Lung microvascular endothelial cell (primary cell): ENCODE results near the gene LYPD3. TPM values are rescaled to one million over a fixed set of nuclear protein-coding genes. Genes with fewer than 3 reads are reported as not detected.
"Not testable (repeated sequence)": the region's sequence is repeated elsewhere in the genome, so short reads cannot be mapped to it uniquely, and the experiment has no call there.

Source experiments
- DNase-seq, 2 donors: peaks; one replicate each; pipeline versions ENCODE4 v3.0.0 to v3.0.0-alpha.2; 2010; ENCODE audit warnings: low read depth in 2 of 2
- total RNA-seq: library from RNA; depleted of rRNA; stranded (reverse); fragments of >200 nt; gene quantifications from 2 replicates; pipeline ENCODE4 v1.2.1, GENCODE V29; 2014

The LYPD3 gene
- total RNA-seq, 1 donor from 2014 or later: 0.79 TPM

DNA sequence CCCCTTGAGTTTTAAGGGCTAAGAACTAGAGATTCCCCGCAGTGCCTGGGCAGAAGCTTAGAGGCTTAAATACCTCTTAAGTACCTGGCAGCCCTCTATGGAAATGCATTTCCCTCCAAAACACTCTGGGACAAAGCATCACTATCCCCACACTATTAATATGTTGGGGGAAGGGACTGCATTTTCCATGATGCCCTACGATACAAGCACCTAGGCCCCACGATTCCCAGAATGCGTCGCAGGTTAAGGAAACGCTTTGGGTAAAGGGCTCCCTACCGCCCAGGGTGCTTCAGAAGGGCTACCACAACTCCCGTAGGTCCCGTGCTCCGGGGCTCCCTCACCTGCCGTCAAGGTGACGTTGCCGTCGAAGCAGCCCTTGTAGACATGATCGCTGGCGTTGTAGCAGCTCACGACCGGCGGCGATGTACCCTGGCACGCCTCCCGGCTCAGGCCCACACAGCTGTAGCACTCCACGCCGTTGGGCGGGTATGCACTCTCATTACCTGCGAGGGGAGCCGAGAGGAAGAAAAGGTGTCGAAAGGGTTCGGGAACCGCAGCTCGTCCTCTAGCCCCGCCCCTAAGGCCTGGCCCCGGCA, 2.5 kb downstream of the LYPD3 start:
- no peak for DNase-seq

- DNase-seq: no peak
Observed at GRCh38 chr19:43462383-43462782, 3.0 kb downstream of the LYPD3 start.

- DNase-seq: no peak
Observed at GRCh38 chr19:43461303-43461702, 4.1 kb downstream of the LYPD3 start.

DNA sequence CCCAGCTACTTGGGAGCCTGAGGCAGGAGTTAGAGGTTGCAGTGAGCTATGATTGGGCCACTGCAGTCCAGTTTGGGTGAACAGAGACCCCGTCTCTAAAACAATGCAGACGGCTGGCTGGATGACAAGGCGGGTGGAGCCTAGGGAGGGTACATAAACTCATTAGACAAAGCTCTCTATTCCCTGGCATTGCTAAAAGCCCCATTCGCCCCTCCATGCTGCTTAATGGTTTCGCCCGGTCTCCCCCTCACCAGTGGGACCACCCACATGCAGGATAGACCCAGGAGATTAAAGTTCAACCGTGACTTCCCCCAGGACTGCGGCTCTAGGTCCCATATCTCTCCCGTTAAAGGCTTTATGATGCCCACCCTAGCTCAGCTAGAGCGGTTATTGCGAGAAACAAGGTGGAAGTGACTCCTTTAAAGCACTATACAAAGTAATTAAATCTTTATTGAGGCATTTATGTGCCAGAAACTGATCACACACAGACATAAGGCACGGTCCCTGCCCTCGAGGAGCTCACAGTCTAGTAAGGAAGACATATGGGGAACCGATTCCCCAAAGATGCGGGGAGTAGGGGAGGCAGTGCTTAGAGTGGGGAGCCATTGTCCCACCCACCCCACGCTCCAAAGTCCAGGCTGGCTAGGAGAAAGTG, 4.9 kb downstream of the LYPD3 start:
- no peak for DNase-seq

DNA sequence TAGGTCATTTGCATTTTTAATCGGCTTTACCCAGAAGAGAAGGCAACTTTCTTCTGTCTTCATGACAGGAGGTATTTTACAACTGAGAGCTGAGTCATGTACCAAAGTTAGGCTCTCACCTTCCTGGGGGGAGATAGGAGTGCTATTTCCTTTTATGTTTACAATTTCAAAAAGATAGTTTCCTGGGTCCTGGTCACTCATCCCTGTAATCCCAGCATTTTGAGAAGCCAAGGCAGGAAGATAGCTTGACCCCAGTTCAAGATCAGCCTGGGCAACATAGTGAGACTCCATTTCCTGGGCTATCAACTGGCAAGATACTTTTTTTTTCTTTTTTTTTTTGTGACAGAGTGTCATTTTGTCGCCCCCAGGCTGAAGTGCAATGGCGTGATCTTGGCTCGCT, 7.6 kb downstream of the LYPD3 start:
- DNase-seq: no peak

- no peak for DNase-seq
Observed at GRCh38 chr19:43455321-43456113, 9.9 kb downstream of the LYPD3 start.

DNA sequence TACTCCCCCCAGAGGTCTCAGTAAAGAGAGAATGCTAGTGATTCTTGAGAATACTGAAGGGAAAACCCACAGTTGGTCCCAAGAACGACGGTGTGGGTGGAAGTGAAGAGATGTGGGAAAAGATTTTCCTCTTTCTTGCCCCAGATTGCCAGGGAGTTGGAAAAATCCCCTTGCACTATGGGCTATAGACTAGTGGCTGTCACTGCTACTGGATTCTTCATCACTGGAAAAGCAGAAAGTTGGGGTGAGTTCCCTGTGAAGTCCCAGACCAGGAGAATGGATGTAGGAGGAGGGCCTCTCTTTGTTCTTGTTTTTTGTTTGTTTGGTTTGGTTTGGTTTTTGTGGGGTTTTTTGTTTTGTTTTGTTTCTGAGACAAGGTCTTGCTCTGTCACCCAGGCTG, 11.4 kb downstream of the LYPD3 start:
- no peak for DNase-seq

- peak in 1 of 2 donors; percentile 29 for DNase-seq
Observed at GRCh38 chr19:43452582-43452981, 12.8 kb downstream of the LYPD3 start.

- DNase-seq: peak in 1 of 2 donors; percentile 63
Observed at GRCh38 chr19:43450545-43450997, 14.8 kb downstream of the LYPD3 start.

DNA sequence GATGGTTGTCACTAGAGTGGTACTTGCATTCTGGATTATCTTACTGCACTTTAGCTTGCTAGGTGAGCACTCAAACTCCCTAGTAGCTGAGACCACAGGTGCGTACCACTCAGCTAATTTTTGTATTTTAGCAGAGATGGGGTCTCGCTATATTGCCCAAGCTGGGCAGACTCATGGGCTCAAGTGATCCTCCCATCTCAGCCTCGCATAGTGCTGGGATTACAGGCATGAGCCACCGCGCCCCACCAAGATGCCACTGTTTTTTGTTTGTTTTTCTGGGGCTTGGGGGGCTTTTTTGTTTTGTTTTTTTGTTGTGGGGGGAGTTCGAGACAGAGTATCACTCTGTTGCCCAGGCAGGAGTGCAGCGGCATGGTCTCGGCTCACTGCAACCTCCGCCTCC, 17.8 kb downstream of the LYPD3 start:
- no peak for DNase-seq

DNA sequence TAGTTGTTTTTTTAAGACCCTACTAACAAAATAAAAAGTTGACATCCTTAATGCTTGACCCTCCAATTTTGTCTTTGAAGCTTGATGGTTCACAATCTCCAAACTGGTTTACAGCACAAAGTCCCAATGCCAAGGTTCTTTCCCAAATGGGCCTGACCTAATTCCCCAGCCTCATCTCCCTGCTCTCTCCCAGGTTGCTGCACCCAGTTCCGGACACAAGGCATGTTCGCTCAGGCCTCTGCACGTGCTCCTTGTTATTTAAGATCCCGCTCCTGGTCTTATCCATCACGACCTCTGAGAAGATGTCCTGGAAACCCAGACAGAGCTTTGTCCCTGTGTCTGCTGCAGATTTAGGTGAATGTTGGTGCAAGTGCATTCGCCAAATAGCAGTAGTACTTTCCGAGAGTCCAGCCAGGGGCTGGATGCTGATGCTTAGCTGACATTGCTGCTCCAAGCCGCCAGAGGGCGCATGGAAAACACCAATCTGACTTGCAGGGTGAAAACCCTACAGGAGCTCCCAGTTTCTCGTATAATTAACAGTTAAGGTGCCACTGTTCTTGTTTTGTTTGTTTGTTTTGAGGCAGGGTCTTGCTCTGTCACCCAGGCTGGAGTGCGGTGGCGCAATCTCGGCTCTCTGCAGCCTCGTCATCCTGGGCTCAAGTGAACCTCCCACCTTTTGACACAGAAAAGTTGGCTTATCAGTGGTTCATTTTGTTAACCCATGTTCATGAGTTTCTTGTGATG, 18.5 kb downstream of the LYPD3 start:
- peak; percentile 75 to 86 for DNase-seq

GRCh38 chr19:43445426-43445825, 20.0 kb downstream of the LYPD3 start:
- DNase-seq: no peak

- no peak for DNase-seq
Observed at GRCh38 chr19:43444531-43445287, 20.7 kb downstream of the LYPD3 start.

GRCh38 chr19:43444091-43444490, 21.3 kb downstream of the LYPD3 start:
- not testable (repeated sequence) for DNase-seq

- DNase-seq: no peak
Observed at GRCh38 chr19:43441716-43442115, 23.7 kb downstream of the LYPD3 start.

DNA sequence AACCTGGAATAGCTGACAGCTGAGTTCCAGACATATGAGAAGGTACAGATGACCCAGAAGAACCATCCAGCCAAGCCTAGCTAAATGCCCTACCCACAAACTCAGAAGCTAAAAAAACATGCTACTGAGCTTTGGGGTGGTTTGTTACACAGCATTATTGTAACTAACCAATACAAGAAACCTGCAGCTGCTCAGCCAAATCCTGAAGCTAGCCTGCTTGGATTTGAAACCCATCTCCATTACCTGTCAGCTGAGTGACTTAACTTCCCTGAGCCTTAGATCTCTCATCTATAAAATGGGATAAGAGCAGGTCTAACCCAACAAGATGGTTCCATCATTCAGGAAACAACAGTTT, 25.7 kb downstream of the LYPD3 start:
- no peak for DNase-seq

DNA sequence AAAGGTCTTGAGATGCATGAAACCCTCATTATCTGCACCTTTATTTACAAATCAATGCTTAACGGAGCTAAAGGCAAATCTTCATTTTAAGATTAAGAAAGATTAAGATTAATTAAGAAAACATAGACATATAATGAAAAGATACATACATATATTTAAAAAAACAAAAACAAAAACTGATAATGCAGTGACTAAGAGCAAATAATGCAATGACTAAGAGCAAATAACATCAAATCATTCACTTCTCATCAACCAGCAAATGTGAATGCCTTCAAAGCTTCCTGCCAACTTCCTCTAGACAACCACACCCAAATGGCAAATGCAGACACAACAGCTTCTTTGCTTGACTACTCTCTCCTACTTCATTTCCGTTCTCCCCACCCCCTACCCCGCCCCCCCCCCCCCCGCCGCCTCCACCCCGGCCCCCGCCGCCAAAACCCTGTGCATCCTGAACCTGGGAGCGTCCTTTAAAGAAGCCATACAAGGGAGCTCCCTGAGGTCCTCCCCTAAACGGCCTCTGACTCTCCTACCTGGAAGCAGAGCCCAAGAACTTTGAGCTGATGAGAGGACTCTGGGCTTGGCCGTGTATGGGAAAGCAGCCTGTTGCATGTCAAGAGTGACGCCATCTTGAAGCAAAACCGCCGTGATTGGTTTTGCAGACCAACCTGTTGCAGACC, 26.2 kb downstream of the LYPD3 start:
- peak in 1 of 2 donors; percentile 59 for DNase-seq

DNA sequence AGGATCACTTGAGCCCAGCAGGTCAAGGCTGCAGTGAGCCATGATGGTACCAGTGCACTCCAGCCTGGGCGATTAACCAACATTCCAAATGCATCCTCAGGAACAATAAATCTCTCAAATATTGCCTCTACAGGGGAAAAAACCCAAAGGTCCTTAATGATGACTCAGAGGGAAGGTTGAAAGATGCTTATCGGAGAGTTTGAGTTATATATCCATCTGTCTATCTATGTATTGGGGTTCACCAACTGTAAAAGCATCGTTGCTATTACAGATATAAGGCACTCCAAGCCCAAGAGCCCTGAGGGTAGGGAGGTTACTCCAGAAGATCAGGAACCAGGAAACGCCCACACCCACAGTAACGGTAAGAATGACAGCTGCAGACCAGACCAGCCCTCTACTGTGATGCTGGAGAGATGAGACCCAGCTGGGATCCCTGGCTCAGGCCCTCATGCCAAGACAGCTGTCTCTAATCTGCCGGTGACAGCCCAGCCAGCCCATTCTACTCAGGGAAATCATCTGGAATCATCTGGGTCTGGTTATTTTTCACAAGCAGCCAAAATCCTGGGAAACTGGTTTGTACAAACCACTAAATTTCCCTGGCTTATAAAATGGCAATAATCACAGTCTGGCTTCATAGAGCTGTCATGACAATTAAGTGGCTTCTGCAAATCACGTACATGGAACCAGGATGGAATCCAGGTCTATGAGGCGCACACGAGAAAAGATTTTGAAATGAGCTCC, 26.9 kb downstream of the LYPD3 start:
- peak in 1 of 2 donors; percentile 7 for DNase-seq

- no peak for DNase-seq
Observed at GRCh38 chr19:43437712-43438111, 27.7 kb downstream of the LYPD3 start.

DNA sequence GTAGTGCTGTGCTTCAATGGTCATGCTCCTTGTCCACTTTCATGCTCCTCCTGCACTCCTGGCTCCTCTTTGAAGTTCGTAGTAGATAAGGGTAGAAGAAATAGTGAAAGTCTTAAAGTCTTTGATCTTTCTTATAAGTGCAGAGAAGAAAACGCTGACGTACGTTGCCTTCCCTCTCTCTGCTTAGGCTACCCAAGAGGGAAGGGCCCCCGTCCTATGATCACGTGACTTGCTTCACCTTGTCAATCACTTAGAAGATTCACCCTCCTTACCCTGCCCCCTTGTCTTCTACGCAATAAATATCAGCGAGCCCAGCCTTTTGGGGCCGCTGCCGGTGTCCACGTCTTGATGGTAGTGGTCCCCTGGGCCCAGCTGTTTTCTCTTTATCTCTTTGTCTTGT, 28.1 kb downstream of the LYPD3 start:
- DNase-seq: not testable (repeated sequence)
